WTC11 (cell line): ENCODE data around the gene SMARCD1. TPM values are rescaled to one million over a fixed set of nuclear protein-coding genes. Genes with fewer than 3 reads are reported as not detected.
A peak's percentile ranks its signal among the peaks of the same experiment; 100 is the strongest.

Experiments used
- ATAC-seq: fragments of 200-7000 bp; cut with Tn5 transposase; 2 replicates; pipeline ENCODE4 v1.10.0; 2021; ENCODE audit warnings: mild to moderate bottlenecking, moderate library complexity
- CTCF ChIA-PET: fragments of 300-600 bp; sonication (Branson Sonifier 250); formaldehyde crosslinking; loops from one replicate; lab custom pipeline; 2021; ENCODE audit warnings: antibody characterized with exemption; lab: Charles Lee
- POLR2A ChIA-PET: fragments of 350-600 bp; sonication (Branson Sonifier 250); formaldehyde crosslinking; loops from one replicate; lab custom pipeline; 2021; ENCODE audit warnings: antibody characterized with exemption; lab: Charles Lee
- DNase-seq: peaks from one replicate; pipeline ENCODE4 v3.0.0; 2021; ENCODE audit warnings: low spot score
- H3K27ac Mint-ChIP-seq: 2 replicates; pipeline ENCODE4 v1.8.0; 2021; ENCODE audit warnings: mixed read lengths
- H3K27me3 Mint-ChIP-seq: 2 replicates; pipeline ENCODE4 v1.8.0; 2021; ENCODE audit warnings: low read depth, mild to moderate bottlenecking, moderate library complexity, mixed read lengths
- H3K36me3 Mint-ChIP-seq: 2 replicates; pipeline ENCODE4 v1.8.0; 2021; ENCODE audit warnings: mixed read lengths
- H3K4me1 Mint-ChIP-seq: 2 replicates; pipeline ENCODE4 v1.8.0; 2022; ENCODE audit warnings: mixed read lengths
- H3K4me3 Mint-ChIP-seq: 2 replicates; pipeline ENCODE4 v1.8.0; 2021; ENCODE audit warnings: mild to moderate bottlenecking, moderate library complexity, mixed read lengths
- H3K9me3 Mint-ChIP-seq: 2 replicates; pipeline ENCODE4 v1.8.0; 2021; ENCODE audit warnings: mixed read lengths
- ATF2 ChIP-seq: sonication (generic); formaldehyde crosslinking; IDR thresholded peaks from 2 replicates; pipeline ENCODE4 v1.8.1; 2022; ENCODE audit warnings: low read depth, missing genetic modification reagents, borderline replicate concordance
- CDX4 ChIP-seq: fragments of 250-450 bp; sonication (Bioruptor Pico); IDR thresholded peaks from 2 replicates; pipeline ENCODE4 v1.9.0; 2021; ENCODE audit warnings: moderate library complexity, mild to moderate bottlenecking, inconsistent platforms, borderline replicate concordance
- E2F4 ChIP-seq: sonication (generic); formaldehyde crosslinking; IDR thresholded peaks from 2 replicates; pipeline ENCODE4 v1.8.1; 2022; ENCODE audit warnings: low read depth, mild to moderate bottlenecking, moderate library complexity, missing genetic modification reagents, borderline replicate concordance
- FOXJ3 ChIP-seq: sonication (generic); formaldehyde crosslinking; IDR thresholded peaks from 2 replicates; pipeline ENCODE4 v1.9.0; 2021; ENCODE audit warnings: missing genetic modification reagents, mild to moderate bottlenecking, borderline replicate concordance
- JUN ChIP-seq: sonication (generic); formaldehyde crosslinking; IDR thresholded peaks from 2 replicates; pipeline ENCODE4 v1.8.0; 2023; ENCODE audit warnings: mild to moderate bottlenecking, missing genetic modification reagents
- NFATC4 ChIP-seq: fragments of 250-450 bp; sonication (Bioruptor Pico); IDR thresholded peaks from 2 replicates; pipeline ENCODE4 v1.9.0; 2021; ENCODE audit warnings: mild to moderate bottlenecking
- NFE2L1 ChIP-seq: sonication (generic); formaldehyde crosslinking; IDR thresholded peaks from 2 replicates; pipeline ENCODE4 v1.8.1; 2023; ENCODE audit warnings: missing genetic modification reagents
- NR3C1 ChIP-seq: sonication (generic); formaldehyde crosslinking; conservative IDR thresholded peaks from 2 replicates; pipeline ENCODE4 v1.8.1; 2023; ENCODE audit warnings: low read depth, mild to moderate bottlenecking, missing genetic modification reagents
- RELA ChIP-seq: sonication (generic); formaldehyde crosslinking; IDR thresholded peaks from 2 replicates; pipeline ENCODE4 v1.8.1; 2022; ENCODE audit warnings: missing genetic modification reagents, mild to moderate bottlenecking, borderline replicate concordance
- RORB ChIP-seq: fragments of 250-450 bp; sonication (Bioruptor Pico); IDR thresholded peaks from 2 replicates; pipeline ENCODE4 v1.9.0; 2021; ENCODE audit warnings: mild to moderate bottlenecking
- SP1 ChIP-seq: sonication (generic); formaldehyde crosslinking; conservative IDR thresholded peaks from 2 replicates; pipeline ENCODE4 v1.8.1; 2022; ENCODE audit warnings: missing genetic modification reagents
- ZNF317 ChIP-seq: sonication (generic); formaldehyde crosslinking; IDR thresholded peaks from 2 replicates; pipeline ENCODE4 v1.8.1; 2023; ENCODE audit warnings: low read depth, mild to moderate bottlenecking, moderate library complexity, missing genetic modification reagents, borderline replicate concordance
- ZNF532 ChIP-seq: fragments of 250-450 bp; sonication (Bioruptor Pico); IDR thresholded peaks from 2 replicates; pipeline ENCODE4 v1.9.0; 2021; ENCODE audit warnings: mild to moderate bottlenecking, borderline replicate concordance
- ZNF671 ChIP-seq: fragments of 250-450 bp; sonication (Bioruptor Pico); IDR thresholded peaks from 2 replicates; pipeline ENCODE4 v1.8.0; 2021; ENCODE audit warnings: mild to moderate bottlenecking
- total RNA-seq: library from RNA; stranded (reverse); gene quantifications from 3 replicates; pipeline ENCODE4 v1.2.3, GENCODE V29; 2021
- TF ChIP-seq, protein P1 (sequence below): fragments of 200-600 bp; IDR thresholded peaks from 2 replicates; pipeline ENCODE4 v1.8.0; 2022; ENCODE audit warnings: antibody characterized with exemption
- TF ChIP-seq, protein P2 (sequence below): sonication (generic); formaldehyde crosslinking; IDR thresholded peaks from 2 replicates; pipeline ENCODE4 v1.8.0; 2022; ENCODE audit warnings: missing genetic modification reagents
- TF ChIP-seq, protein P3 (sequence below): sonication (generic); formaldehyde crosslinking; IDR thresholded peaks from 2 replicates; pipeline ENCODE4 v1.8.1; 2023; ENCODE audit warnings: mild to moderate bottlenecking, missing genetic modification reagents, moderate library complexity

Gene SMARCD1
- total RNA-seq, 1 experiment from 2014 or later, result 165 TPM

DNA sequence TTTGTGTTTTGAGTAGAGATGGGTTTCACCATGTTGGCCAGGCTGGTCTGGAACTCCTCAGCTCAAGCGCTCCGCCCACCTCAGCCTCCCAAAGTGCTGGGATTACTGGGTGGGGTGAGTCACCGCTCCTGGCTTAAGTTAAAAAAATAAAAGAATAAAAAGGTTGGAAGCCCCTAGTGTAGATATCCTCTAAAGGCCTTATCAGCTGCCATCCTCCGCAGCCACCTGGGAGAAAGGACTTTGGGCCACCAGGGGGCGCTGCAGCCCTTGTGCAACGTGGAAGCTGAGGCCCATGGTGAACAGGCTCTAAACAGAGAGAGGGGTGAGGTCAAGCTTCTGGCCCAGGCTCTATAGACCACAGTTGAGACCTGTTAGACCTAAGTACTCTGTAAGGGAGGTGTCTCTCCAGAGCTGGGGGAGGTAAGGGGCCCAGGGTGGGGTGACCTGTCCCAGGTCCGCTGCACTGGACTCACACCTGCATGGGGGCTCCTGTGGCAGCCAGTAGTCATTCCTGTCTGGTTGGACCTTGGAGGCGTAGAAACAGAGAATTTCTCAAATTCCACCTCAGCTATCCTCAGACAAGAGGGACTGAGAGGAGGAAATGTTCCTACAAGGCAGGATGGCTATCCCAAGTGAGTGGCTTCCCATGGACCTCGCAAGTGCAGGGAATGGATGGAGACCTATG is 45.8 kb upstream of the SMARCD1 start:
- DNase-seq, result peak; percentile 96
- Mint-ChIP-seq H3K27ac (peak overlapping the region; percentile 22; the same call in 1 of the 2 replicates), H3K36me3 (no peaks in the 10 kb centered on the region), H3K27me3 (peaks cover 11% of the 10 kb centered on the region; the same call in 1 of the 2 replicates), H3K4me3 (no peak overlapping the region), H3K4me1 (peaks cover 3% of the 10 kb centered on the region; the same call in 1 of the 2 replicates), H3K9me3 (no peaks in the 10 kb centered on the region)
- peak; percentile 96 for ATAC-seq
- ChIA-PET POLR2A (interaction anchor here (1.0 to 1.3 kb wide), 2 partner anchors 14 to 17 kb away, joined by 3 to 8 read pairs; partner anchors contain the start of gene RACGAP1), CTCF (interaction anchor here (0.6 to 7.1 kb wide), 49 partner anchors 9 to 724 kb away, joined by 3 to 141 read pairs (median 5); partner anchors contain the start of genes AQP5, AQP6, ATF1 and CERS5)
- TF ChIP-seq NFE2L1 (CRISPR knock-in tag) (no peak), ZNF317 (CRISPR knock-in tag) (no peak), RORB (no peak), ATF2 (CRISPR knock-in tag) (no peak), E2F4 (CRISPR knock-in tag) (no peak), ZNF671 (no peak), JUN (no peak)
- TF ChIP-seq, protein P1, sequence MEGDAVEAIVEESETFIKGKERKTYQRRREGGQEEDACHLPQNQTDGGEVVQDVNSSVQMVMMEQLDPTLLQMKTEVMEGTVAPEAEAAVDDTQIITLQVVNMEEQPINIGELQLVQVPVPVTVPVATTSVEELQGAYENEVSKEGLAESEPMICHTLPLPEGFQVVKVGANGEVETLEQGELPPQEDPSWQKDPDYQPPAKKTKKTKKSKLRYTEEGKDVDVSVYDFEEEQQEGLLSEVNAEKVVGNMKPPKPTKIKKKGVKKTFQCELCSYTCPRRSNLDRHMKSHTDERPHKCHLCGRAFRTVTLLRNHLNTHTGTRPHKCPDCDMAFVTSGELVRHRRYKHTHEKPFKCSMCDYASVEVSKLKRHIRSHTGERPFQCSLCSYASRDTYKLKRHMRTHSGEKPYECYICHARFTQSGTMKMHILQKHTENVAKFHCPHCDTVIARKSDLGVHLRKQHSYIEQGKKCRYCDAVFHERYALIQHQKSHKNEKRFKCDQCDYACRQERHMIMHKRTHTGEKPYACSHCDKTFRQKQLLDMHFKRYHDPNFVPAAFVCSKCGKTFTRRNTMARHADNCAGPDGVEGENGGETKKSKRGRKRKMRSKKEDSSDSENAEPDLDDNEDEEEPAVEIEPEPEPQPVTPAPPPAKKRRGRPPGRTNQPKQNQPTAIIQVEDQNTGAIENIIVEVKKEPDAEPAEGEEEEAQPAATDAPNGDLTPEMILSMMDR, result peak; percentile 97

GRCh38 chr12:50040657-50041056 is 44.5 kb upstream of the SMARCD1 start:
- no peak overlapping the region for H3K4me3 Mint-ChIP-seq
- H3K9me3 Mint-ChIP-seq, result no peaks in the 10 kb centered on the region
- no peak overlapping the region for H3K27ac Mint-ChIP-seq
- TF ChIP-seq RORB (no peak), SP1 (no peak), RELA (CRISPR knock-in tag) (no peak), ZNF532 (CRISPR knock-in tag) (no peak), CDX4 (CRISPR knock-in tag) (no peak), NR3C1 (CRISPR knock-in tag) (no peak), NFATC4 (CRISPR knock-in tag) (no peak), FOXJ3 (CRISPR knock-in tag) (no peak)
- TF ChIP-seq, protein P2, sequence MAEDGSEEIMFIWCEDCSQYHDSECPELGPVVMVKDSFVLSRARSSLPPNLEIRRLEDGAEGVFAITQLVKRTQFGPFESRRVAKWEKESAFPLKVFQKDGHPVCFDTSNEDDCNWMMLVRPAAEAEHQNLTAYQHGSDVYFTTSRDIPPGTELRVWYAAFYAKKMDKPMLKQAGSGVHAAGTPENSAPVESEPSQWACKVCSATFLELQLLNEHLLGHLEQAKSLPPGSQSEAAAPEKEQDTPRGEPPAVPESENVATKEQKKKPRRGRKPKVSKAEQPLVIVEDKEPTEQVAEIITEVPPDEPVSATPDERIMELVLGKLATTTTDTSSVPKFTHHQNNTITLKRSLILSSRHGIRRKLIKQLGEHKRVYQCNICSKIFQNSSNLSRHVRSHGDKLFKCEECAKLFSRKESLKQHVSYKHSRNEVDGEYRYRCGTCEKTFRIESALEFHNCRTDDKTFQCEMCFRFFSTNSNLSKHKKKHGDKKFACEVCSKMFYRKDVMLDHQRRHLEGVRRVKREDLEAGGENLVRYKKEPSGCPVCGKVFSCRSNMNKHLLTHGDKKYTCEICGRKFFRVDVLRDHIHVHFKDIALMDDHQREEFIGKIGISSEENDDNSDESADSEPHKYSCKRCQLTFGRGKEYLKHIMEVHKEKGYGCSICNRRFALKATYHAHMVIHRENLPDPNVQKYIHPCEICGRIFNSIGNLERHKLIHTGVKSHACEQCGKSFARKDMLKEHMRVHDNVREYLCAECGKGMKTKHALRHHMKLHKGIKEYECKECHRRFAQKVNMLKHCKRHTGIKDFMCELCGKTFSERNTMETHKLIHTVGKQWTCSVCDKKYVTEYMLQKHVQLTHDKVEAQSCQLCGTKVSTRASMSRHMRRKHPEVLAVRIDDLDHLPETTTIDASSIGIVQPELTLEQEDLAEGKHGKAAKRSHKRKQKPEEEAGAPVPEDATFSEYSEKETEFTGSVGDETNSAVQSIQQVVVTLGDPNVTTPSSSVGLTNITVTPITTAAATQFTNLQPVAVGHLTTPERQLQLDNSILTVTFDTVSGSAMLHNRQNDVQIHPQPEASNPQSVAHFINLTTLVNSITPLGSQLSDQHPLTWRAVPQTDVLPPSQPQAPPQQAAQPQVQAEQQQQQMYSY (CRISPR knock-in tag), result no peak
- TF ChIP-seq, protein P3, sequence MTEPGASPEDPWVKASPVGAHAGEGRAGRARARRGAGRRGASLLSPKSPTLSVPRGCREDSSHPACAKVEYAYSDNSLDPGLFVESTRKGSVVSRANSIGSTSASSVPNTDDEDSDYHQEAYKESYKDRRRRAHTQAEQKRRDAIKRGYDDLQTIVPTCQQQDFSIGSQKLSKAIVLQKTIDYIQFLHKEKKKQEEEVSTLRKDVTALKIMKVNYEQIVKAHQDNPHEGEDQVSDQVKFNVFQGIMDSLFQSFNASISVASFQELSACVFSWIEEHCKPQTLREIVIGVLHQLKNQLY (CRISPR knock-in tag), result no peak
- ChIA-PET CTCF (interaction anchor here (0.9 to 7.1 kb wide), 6 partner anchors 9 to 174 kb away, joined by 3 to 141 read pairs (median 64); no protein-coding TSS in a partner anchor), POLR2A (no interaction called here)
- H3K36me3 Mint-ChIP-seq, result no peaks in the 10 kb centered on the region
- no peak for DNase-seq
- H3K4me1 Mint-ChIP-seq, result peaks cover 3% of the 10 kb centered on the region; the same call in 1 of the 2 replicates
- ATAC-seq, result no peak
- peaks cover 15% of the 10 kb centered on the region; the same call in 1 of the 2 replicates for H3K27me3 Mint-ChIP-seq
